Posterior cingulate gyrus (tissue), 11 donors: Measurements from ENCODE around the gene GSG1L.

Source experiments
- DNase-seq, 10 donors: peaks; one replicate each; pipeline versions ENCODE4 v3.0.0 to v3.0.0-alpha.2; 2020 to 2021; ENCODE audit warnings: mixed read lengths in 3 of 10
- intact Hi-C: fragments of 100-400 bp; cut with DNase I; formaldehyde crosslinking; loops from one replicate; pipeline ENCODE4 v1.15.1; 2023

GSG1L gene

DNA sequence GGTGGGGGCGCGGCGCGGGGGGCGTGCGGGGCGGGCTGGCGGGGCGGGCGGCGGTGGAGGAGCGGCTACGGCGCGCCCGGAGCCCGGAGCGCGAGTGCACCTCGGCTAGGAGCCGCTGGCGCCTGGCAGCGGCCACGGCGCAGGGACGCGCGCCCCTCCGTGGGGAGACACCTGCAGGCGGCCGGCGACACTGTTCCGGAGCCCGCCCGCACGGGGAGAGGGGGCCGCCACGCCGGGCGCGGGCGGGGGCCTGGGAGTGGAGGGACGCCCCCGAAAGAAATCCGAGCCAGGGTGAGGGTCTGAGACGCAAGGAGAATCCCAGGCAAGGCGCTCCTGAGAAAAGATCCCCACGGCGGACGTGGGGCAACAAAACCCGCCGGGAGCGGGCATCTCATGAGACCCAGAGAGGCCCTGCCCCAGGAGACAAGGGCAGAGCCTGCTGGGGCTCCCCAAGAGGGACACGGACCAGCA lies at the start of gene GSG1L:
Gene GSG1L, minus strand, starts transcription at position 124 of the 471 bp plus-strand sequence. CDS start 290 bp downstream, outside the sequence.
- intact Hi-C loops = no loop called here
- peak in 4 of 10 donors; percentile 20 to 86 (median 58) for DNase-seq

DNA sequence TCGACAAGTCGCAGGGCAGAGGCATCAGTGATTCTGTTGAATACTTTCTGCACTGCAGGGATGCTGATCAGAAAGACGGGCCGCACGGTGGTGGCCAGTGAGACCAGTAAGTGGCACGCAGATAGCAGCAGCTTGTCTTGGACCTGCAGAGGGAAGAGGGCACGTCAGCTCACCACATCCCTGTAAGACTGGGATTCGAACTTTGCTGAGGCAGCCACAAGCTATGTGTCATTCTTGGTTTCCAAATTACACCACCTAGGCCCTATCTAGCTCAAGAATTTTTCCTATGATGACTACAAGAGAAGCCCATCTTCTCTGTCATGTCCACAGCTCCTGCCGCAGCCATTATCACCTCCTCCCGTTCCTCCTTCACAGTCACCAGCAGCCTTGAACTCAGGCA lies 49.4 kb upstream of the GSG1L start:
- intact Hi-C loops = no loop called here
- no peak for DNase-seq

DNA sequence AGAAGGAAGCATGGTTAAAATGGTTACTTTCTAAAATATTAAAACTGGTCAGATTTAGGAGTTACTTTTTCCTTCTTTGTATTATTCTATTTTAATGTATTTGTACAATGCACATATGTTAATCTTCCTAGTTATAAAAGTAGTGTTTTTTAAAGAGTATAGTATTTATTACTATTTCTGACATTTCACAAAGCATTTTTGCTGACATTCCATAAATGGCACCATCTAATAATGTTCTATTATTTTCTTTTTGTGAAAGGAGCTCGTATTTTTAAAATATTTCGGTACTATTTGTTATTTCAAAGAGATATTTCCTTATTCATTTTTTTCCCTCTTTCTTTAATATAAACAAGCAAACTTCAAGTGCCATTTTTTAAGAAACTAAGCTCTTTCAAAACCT lies 47.5 kb upstream of the GSG1L start:
- intact Hi-C loops = no loop called here
- no peak for DNase-seq

DNA sequence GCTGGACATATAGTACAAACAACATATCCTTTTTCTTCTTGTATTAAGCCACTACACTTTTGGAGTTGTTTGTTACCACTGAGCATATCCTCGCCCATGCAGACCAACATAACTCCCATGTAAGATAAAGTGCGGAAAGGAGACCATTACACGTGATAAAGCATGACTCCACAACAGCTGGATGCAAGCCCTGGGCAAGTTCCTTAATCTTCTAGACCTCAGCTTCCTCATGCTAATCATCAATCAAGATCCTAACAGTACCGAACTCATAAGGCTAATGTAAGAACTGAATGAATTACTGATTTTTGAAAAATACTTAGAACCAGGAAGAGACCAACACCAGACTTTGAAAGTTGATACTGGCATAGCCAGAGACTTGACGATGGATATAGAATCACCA lies 47.0 kb upstream of the GSG1L start:
- no peak for DNase-seq
- intact Hi-C loops = no loop called here

DNA sequence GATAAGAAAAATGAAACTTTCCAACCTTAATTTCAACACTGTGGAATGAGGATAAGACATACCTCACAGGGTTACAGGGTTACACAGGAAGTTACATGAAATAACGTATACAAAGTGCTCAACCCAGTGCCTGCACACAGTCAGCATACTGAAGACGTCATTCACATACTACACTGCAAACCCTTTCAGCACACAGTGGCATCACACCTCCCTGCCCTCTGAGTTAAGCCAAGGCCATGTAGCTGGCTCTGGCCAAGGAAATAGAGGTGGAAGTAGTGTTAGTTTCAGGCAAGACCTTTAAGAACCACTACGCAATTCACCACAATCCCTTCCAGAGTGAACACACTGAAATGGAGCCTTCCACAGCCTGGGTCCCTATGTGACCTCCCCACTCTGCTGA lies 46.6 kb upstream of the GSG1L start:
- intact Hi-C loops = no loop called here
- DNase-seq = no peak

DNA sequence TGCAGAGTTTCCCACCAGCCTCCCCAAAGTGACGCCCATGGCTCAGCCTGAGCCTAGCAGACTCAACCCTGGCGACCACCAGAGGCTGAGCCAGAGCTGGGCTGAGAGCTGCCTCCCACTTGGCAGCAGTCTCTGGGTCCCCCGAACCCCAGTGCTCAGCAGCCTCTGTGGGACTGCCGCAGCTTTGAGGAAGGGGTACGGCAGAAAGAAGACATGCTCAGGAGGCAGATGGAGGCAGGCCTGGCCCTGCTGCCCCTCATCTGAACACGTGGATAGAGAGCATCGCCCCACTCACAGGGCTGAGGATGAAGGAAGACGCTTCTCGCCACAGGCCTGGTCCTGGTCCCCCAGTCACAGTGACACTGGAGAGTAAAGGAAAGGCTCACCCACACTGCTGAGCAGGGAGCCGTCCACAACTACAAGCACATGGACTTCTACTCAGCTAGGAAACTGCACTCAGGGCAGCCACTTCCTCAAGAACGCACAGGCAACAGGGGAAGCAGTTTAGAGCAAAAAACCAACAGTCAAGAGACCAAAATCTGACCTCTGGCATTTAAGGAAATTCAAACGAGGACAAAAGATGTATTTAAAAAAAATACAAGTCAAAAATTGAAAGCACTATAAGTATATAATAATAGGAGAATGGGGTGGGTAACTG lies 45.2 kb upstream of the GSG1L start:
- no peak for DNase-seq

DNA sequence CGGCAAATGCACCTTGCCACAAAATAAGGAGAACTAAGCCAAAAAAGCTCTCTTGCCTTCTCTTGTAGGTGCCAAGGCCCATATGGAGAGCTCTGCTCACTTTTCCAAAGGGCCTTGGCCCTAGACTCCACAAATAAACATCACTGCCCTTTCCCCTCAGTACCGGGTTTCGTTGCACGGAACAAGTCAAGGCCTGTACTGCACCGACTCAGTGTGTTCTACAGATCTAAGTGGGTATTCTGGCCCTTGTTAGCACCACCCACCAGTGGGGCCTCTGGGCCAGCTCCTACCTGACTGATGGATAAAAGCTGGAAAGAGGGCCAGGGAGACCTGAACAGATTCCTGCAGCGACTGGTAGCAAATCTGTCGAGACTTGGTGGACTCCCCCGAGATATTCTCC lies 43.7 kb upstream of the GSG1L start:
- peak in 1 of 10 donors; percentile 31 for DNase-seq
- intact Hi-C loops = no loop called here

More for the DNA sequence above, 45.2 kb upstream of the GSG1L start:
- intact Hi-C loops = no loop called here

DNA sequence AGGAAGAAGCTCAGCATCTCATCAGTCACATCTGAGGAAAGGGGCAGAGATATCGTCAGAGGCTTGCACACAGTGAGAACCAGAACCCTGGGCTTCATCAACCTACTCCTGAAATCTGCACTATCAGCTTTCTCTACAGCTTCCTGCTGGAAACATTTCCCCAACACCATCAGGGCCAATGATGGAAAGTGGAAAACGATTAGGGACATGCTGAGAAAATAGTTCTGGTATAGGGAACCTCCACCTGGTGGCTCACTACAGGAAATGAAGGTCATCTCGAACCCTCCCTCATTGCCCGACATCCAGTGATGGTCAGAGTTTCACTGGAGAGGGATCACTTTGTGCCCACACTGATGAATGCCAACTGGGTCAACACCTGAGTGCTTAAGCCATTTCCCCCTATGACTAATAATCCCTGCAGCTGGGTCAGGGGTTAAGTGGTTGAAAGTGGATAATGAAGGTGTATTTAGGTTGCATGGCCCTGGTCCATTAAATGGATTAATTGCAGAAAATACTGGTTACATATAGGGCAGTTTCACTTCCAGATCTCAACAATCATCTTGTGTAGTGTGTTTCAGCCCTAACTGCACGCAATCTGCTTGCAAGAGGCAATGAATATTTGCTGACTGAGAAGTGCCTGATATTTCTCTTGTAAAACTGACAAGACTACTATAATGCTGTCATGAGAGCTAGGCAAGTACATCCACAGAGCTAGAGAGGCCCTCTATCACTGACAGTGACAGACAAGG lies 43.1 kb upstream of the GSG1L start:
- peak in 1 of 10 donors; percentile 8 for DNase-seq
- intact Hi-C loops = no loop called here

DNA sequence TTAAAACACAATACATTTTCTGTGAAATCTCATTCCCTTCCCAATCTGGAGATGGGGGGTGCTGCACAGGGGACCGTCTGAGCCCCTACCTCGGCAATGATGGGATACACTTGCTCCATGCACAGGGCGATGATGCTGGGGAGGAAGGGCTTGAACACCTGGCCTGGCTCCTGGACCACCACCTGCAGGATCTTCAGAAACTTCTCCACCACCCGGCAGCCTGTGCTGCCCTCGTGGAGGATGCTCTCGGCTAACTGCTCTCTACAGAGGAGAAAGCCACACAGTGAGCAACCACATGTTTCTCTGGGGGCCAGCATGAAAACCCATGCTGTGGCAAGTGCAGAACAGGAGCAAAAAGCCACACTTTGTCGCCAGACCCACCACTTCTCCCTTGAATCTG lies 42.4 kb upstream of the GSG1L start:
- intact Hi-C loops = no loop called here
- DNase-seq = peak in 1 of 10 donors; percentile 49

DNA sequence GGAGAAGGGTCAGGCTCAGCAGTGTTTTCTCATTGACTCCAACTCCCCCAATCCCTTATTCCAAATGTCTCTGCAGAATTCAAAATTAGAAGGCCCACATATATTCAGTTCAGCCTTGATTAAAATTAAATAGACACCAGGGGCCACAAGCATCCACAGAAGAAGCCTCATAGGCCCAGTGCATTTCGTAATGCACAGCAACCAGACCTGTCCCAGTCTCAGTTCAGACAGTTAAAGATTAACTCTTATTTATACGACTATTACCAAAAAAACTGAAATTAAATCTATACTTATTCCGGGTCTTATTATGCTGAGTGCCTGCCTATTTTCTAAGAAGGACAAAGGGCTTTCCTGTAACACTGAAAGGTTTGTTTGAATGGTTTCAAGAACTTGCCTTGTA lies 41.8 kb upstream of the GSG1L start:
- DNase-seq = no peak
- intact Hi-C loops = no loop called here

DNA sequence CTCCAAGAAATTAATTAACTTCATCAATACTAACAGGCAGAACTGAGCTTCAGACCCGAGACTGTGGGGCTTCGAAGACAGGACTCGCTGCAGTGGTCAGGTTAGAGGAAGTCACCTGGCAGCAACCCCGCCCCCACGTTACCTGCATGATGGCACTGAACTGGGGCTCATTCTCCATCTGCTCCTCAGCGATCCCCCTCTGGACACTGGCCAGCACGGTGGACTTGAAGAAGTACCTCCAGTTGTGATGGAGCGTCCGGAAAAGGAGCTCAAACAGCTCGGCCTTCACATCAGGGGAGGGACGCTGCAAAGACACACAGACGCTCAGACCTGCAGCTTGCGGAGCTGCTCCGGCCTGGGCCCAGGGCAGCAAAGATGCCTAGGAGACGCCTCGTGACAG lies 40.9 kb upstream of the GSG1L start:
- peak in 1 of 10 donors; percentile 69 for DNase-seq
- intact Hi-C loops = no loop called here

DNA sequence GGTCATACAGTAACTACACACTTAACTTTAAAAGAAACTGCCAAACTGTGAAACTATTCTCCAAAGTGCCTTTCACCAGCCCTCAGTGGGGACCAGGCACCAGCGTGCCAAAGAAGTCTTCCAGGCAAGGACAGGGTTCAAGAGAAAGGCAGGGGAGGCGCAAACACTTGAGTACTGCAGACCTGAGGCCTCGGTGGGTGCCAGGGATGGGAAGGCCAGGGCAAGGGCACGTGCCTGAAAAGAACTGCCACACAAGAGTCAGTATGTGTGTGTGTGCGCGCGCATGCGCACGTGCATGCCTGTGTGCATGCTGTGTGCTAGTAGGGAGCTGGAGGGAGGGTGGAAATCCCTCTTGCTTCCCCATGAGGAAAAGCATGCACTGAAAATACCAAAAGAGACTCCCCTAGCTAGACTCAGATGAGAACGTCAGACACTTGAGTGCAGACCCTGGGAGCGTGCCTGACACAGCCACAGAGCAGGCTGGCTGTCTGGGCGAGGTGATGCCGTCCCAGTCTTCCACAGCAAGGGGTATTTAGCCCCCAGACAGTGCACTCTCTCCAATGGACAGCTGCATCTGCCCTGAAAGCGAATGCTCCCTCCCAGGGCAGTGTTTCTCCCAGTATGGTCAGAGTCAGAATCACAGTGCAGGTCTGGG lies 40.1 kb upstream of the GSG1L start:
- intact Hi-C loops = no loop called here
- peak in 1 of 10 donors; percentile 55 for DNase-seq

DNA sequence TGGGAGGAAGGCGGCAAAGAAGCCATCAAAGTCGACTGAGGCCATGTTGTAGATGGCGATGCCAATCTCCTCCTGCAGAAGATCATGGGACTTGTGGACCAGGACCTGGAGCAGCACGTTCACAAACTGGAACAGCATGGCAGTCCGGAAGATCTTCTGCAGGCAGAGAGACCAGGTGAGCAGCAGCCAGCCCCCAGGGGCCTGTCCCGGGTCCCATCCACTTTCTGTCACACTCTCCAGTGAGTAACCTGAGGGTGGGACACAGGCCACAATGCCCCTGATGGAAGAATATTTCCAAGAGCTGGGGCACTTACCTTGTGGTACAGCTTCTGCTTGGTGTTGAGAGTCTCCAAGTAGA lies 38.0 kb upstream of the GSG1L start:
- intact Hi-C loops = no loop called here
- DNase-seq = peak in 1 of 10 donors; percentile 70

DNA sequence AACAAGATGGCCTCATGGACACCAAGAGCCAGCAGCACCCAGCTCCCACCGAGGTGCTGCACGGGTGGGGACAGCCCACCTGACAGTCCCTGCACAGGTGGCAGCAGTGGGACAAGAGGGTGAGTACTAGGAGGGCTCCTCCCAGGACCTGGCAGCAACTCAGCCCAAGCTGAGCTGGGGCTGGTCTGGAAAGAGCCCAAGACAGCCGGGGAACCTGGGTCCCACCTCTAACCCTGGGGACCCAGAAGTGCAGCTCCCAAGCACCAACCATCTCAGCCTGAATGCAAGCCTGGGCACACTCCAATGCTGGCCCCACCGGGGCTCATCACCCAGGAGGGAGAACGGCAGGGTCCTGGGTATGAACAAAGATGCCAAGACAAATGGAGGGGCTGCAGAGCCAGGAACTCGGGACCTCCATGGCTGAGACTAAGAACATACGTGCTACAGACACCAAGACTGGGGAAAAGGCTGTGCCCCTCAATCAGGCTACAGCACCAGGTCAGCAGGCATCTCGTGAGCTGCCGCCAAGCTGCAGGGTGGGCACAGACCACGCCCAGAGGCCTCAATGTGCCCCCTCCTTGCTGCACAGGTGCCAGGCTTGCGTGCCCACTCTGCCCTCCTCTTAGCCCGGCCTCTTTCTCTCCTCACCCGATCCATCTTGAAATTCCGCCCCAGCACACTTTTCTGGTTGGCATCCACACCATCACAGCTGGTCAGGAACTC lies 37.5 kb upstream of the GSG1L start:
- intact Hi-C loops = no loop called here
- peak in 1 of 10 donors; percentile 73 for DNase-seq

DNA sequence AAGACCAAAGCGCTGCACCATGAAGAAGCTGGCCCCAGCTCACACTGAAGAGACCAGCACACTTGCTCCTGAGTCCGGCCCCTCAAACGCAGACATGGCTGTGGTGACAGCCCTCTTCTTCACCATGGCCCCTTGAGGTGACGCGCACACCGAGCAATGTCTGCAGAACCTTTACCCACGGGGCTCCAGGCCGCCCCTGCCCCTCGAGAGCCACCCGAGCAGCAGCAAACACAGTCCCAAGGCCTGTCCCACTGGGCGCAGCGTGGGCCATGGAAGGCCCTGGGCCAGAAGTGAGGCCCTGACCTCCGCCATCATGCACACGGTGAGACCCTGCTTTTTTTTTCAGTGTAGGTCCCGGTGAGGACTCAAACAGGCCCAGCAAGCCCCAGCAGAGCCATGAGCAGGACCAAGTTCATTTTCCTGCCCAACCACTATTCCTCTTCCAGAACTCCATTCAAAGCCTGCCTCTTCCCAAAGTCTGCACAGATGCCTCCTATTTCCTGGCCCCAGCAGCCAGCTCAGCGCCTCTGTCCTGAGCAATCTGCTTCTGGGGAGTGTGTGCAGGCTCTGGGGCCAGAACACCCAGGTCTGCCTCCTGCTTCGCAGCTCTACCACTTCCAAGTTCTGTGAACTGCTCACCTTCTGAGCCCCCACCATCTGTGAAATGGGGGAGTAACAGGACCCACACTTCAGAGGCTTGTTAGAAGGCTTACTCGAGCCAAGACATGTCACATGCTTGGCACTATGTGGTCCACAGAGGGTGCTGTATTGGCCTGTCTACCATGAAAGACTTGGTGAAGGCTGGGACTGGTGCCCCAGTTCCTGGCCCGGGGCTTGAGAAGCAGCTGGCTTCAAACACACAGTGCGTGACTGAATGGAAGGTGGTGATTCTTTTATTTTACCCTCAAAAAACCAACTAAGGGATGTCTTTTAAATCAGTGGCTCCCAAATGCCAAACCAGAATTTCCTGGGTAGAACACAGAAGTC lies 35.7 kb upstream of the GSG1L start:
- intact Hi-C loops = no loop called here
- peak in 1 of 10 donors; percentile 88 for DNase-seq

DNA sequence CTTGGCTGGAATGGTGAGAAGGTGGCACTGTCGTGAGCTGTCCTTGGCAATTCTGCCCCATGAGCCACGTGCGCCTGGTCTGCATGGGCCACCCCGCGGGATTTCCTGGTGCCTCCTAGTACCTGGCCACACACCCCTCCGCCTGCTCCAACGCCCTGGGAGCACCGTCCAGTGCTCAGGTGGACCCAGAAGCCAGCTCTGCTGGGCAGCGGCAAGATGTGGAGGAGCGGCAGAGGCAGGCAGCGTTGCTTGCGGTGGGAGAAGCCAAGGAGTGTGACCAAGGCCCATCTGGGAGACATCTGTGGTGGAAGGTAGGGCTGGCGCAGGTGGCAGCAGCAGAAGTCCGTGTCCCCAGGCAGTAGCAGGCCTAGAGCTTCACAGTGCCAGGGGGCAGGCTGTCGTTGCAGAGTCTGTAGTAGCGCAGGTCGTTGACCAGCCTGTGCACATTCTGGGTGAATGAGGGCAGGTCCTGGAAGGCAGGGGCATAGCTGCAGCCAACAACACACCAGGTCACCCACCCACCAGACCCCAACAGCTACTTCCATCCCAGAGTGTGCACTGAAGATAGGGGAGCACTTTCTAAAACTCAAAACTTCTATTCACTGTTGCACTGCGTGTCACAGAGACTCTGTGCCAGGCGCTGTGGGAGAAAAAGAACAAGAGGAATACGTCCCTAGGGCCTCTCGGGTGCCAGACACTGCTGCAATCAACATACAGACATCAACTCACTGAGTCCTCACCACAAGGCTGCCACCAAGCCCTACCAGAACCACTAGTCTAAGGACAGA lies 34.9 kb upstream of the GSG1L start:
- intact Hi-C loops = no loop called here
- peak in 1 of 10 donors; percentile 77 for DNase-seq

DNA sequence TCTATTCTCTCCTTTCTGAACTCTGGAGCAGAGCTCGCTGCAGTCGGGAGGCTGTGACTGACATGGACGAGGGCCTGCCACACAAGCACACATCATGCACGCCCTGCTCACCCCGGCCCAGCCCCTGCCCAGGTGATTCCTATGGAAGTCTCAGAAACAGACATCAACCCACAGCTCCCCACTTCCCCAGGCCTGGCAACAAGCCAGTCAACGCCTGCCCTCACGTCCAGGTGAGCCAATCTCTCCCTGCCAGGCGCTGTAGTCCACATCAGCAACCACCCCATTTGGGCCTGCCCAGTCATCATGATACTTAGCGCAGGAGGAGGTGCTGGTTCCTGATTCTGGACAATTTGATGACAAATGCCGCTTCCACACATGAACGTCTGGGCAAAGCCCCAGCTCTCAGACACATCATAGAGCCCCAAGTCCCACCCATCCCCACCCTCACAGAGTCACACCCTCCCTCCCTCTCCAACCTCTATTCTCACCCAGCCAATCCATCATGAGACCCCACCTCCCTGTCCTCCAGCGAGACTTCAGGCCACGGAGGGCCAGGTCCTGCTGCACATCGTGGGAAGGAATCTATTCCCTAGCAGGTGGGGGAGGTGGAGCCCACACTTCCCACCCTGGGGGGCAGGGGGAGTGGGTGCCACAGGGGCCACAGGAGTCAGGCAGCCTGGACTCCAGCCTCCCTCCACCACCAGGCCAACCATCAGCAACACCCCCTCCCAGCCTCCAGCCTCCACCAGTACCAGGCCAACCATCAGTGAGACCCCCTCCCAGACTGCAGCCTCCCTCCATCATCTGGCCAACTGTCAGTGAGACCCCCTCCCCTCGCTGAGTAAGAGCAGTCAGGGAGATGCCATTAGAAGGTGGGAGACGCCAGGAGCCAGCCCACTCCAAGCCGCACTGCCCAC lies 33.7 kb upstream of the GSG1L start:
- intact Hi-C loops = no loop called here
- DNase-seq = peak in 2 of 10 donors; percentile 51 to 82

DNA sequence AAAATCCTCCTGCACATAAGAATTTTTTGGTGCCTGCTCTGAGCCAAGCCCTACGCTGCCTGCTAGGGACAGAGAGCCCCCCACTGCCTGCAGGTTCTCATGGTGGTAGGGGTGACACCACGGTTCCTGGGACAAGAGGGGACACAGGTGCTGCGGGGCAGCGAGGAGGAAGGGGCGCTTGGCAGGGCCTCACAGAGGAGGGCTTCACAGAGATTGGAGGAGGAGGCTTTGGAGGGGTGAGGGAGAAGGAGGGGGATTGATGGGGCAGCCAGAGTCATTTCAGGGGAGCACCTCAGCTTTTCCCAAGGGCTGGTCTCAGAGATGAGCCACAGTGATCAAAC lies 29.8 kb upstream of the GSG1L start:
- intact Hi-C loops = no loop called here

More for the DNA sequence above, 29.8 kb upstream of the GSG1L start:
- DNase-seq = peak in 1 of 10 donors; percentile 74
